HUES64 (cell line): ENCODE data around the gene MYL5.
"Not testable (repeated sequence)": the region's sequence is repeated elsewhere in the genome, so short reads cannot be mapped to it uniquely, and the experiment has no call there.

Experiments
- H3K27ac ChIP-seq: 2 replicates; pipeline ENCODE4 v1.7.0; 2013; ENCODE audit warnings: low read depth, low read length, inconsistent platforms
- H3K27me3 ChIP-seq: 2 replicates; pipeline ENCODE4 v1.6.1; 2013; ENCODE audit warnings: mild to moderate bottlenecking, low read length; ENCODE audit not compliant: insufficient read depth
- H3K36me3 ChIP-seq: 2 replicates; pipeline ENCODE4 v1.6.1; 2013; ENCODE audit warnings: mild to moderate bottlenecking, low read length; ENCODE audit not compliant: insufficient read depth
- H3K4me1 ChIP-seq: 2 replicates; pipeline ENCODE4 v1.6.1; 2013; ENCODE audit warnings: mild to moderate bottlenecking, low read length, moderate library complexity; ENCODE audit not compliant: insufficient read depth
- H3K4me3 ChIP-seq: 2 replicates; pipeline ENCODE4 v1.5.1; 2013; ENCODE audit warnings: mild to moderate bottlenecking, low read length, moderate library complexity
- H3K9ac ChIP-seq: 2 replicates; pipeline ENCODE4 v1.6.1; 2013; ENCODE audit warnings: mild to moderate bottlenecking, low read depth, low read length
- H3K9me3 ChIP-seq: 2 replicates; pipeline ENCODE4 v1.6.1; 2013; ENCODE audit warnings: low read depth, low read length; ENCODE audit not compliant: insufficient read depth
- WGBS: fragments of 150-250, 120-280 bp; methylation state at CpG from one replicate; pipeline ENCODE4 v1.1.7; 2013; ENCODE audit warnings: missing lambda C conversion rate; 5-methylcytosine and 5-hydroxymethylcytosine counted together

Gene MYL5

GRCh38 chr4:729336-730315, 55.3 kb downstream of the MYL5 start:
- peaks cover 31% of the 10 kb centered on the region for H3K36me3 ChIP-seq
- H3K9ac ChIP-seq, result no peak overlapping the region
- H3K27me3 ChIP-seq, result no peaks in the 10 kb centered on the region
- WGBS, result 96% methylated on average over 20 of the region's 20 CpGs
- H3K27ac ChIP-seq, result no peak overlapping the region
- H3K4me3 ChIP-seq, result no peak overlapping the region
- no peaks in the 10 kb centered on the region for H3K9me3 ChIP-seq
- H3K4me1 ChIP-seq, result no peaks in the 10 kb centered on the region

GRCh38 chr4:730511-730910, 56.2 kb downstream of the MYL5 start:
- Histone ChIP-seq H3K4me1 (no peaks in the 10 kb centered on the region), H3K9ac (no peak overlapping the region), H3K9me3 (no peaks in the 10 kb centered on the region), H3K27ac (no peak overlapping the region), H3K27me3 (no peaks in the 10 kb centered on the region), H3K36me3 (peaks cover 40% of the 10 kb centered on the region), H3K4me3 (no peak overlapping the region)
- 96% methylated on average over 27 of the region's 27 CpGs for WGBS

DNA sequence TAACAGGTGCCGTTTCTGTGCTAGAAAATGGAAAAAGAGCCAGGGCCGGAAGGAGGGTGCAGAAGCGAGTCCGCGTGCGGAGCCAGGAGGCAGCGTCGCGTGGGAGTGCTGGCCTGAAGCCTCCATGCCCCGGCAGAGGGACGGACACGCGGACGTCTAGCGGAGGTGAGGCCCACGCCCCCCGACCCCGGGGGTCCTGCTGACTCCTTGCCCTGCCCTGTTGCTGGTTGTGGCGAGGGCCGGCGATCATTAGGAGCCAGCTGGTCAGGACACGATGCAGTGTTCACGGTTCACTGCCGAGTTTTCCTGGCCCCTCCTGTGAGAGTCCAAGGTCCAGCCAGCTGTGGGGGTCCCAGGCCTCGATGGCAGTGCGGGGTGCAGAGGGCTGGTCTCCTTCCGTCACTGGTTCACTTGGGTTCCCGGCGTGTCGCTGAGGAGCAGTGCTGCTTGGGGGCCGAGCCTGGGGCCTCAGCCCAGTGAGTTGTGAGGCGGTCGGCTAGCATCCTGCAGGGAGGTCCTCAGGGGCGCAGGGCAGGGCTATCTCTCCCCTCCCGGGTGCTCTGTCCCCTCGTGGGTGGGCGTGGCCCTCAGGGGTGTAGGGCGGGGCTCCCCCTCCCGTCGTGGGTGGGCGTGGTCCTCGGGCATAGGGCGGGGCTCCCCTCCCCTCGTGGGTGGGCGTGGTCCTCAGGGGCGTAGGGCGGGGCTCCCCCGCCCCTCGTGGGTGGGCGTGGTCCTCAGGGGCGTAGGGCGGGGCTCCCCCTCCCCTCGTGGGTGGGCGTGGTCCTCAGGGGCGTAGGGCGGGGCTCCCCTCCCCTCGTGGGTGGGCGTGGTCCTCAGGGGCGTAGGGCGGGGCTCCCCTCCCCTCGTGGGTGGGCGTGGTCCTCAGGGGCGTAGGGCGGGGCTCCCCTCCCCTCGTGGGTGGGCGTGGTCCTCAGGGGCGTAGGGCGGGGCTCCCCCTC, 56.9 kb downstream of the MYL5 start:
- H3K4me3 ChIP-seq, H3K4me1 ChIP-seq, H3K9me3 ChIP-seq, H3K27me3 ChIP-seq, H3K27ac ChIP-seq, H3K9ac ChIP-seq: not testable (repeated sequence)
- peaks cover 45% of the 10 kb centered on the region for H3K36me3 ChIP-seq
- WGBS, result 95% methylated on average over 52 of the region's 68 CpGs
